Measurements from ENCODE around the gene IL12A.

GRCh38 chr3:159989973-159990846 lies 1.6 kb downstream of the IL12A start:
- TF ChIP-seq CTCF (IDR thresholded peaks at IDR 0.05; ENCODE audit: insufficient read depth, low read depth, low read length) (peak; percentile 5), EZH2 (IDR thresholded peaks at IDR 0.05; ENCODE audit: insufficient read depth, low read length) (no peak)
